CD4-positive, alpha-beta T cell treated with Interleukin-15 for 1 hour (primary cell): ENCODE measurements around the gene TMEM209.
"Not testable (repeated sequence)": the region's sequence is repeated elsewhere in the genome, so short reads cannot be mapped to it uniquely, and the experiment has no call there.

Experiments
- DNase-seq: peaks from one replicate; pipeline ENCODE4 v3.0.0-alpha.2; 2020

The TMEM209 gene

DNA sequence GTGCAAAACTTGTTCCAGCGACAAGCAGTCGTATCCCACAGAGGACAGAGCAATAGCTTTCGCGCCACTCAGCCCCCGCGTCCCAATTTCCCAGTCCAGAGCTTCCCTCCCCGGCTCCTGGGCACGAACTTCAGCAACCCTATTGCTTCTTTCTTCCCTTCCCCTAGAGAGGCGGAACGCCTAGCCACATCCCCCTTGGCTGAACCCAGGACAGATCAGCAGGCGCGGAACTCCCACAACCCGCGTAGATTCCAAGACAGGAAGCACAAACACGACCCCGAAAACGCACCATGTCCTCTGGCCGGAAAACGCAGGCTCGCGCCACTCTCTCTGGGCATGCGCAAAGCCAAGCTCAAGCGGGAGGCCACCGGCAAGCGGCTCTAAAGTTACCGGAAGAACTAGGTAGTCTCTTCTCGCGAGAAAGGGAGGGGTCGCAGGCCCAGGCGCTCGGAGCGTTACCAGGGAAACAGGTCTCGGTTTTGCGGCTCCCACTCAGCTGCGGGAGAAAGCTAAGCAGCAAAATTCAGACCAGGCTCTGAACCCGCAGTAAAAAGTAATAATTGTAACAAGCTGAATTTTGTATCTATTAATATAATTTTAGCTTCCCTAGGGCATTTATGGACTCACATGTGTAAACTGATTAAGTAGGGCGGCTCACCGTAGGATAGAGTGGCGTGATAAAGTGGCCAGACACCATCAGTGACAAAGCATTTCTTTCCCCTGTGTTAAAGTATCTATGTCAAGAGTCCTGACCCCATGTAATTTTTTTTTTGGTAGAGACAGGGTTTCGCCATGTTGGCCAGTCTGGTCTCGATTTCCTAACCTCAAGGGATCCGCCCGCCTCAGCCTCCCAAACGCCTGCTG is at the start of gene TMEM209:
TMEM209 (minus strand) TSS at position 323 of the 864 bp plus-strand sequence; CDS start at position 292, 31 bp downstream.
- peak; percentile 96 for DNase-seq

DNA sequence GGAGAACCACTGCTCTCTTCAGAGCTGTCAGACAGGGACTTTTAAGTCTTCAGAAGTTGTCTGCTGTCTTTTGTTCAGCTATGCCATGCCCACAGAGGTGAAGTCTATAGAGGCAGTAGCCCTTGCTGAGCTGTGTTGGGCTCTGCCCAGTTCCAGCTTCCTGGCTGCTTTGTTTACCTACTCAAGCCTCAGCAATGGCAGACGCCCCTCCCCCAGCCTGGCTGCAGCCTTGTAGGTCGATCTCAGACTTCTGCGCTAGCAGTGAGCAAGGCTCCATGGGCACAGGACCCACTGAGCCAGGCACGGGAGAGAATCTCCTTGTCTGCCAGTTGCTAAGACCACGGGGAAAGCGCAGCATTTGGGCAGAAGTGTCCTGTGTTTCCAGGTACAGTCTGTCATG is 49.3 kb upstream of the TMEM209 start:
- no peak for DNase-seq

DNA sequence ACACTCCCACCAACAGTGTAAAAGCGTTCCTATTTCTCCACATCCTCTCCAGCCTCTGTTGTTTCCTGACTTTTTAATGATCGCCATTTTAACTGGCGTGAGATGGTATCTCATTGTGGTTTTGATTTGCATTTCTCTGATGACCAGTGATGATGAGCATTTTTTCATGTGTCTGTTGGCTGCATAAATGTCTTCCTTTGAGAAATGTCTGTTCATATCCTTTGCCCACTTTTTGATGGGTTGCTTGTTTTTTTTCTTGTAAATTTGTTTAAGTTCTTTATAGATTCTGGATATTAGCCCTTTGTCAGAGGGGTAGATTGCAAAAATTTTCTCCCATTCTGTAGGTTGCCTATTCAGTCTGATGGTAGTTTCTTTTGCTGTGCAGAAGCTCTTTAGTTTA is 44.4 kb upstream of the TMEM209 start:
- not testable (repeated sequence) for DNase-seq

DNA sequence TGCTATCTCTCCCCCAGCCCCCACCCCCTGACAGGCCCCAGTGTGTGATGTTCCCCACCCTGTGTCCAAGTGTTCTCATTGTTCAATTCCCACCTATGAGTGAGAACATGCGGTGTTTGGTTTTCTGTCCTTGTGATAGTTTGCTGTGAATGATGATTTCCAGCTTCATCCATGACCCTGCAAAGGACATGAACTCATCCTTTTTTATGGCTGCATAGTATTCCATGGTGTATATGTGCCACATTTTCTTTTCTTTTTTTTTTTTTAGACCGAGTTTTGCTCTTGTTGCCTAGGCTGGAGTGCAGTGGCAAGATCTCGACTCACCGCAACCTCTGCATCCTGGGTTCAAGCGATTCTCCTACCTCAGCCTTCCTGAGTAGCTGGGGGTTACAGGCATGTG is 43.6 kb upstream of the TMEM209 start:
- not testable (repeated sequence) for DNase-seq

DNA sequence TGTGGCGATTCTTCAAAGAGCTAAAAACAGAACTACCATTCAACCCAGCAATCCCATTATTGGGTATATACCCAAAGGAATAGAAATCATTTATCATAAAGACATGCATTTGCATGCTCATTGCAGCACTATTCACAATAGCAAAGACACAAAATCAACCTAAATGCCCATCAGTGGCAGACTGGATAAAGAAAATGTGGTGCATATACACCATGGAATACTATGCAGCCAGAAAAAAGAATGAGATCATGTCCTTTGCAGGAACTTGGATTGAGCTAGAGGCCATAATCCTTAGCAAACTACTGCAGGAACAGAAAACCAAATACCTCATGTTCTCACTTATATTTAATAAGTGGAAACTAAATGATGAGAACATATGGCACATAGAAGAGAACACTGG is 41.3 kb upstream of the TMEM209 start:
- DNase-seq = not testable (repeated sequence)

DNA sequence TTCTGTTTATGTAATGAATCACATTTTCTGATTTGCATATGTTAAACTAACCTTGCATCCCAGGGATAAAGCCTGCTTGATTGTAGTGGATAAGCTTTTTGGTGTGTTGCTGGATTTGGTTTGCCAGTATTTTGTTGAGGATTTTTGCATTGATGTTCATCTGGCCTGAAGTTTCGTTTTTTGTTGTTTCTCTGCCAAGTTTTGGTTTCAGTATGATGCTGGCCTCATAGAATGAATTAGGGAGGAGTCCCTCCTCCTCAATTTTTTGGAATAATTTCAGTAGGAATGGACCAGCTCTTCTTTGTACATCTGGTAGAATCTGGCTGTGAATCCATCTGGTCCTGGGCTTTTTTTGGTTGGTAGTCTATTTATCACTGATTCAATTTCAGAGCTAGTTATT is 38.3 kb upstream of the TMEM209 start:
- not testable (repeated sequence) for DNase-seq

DNA sequence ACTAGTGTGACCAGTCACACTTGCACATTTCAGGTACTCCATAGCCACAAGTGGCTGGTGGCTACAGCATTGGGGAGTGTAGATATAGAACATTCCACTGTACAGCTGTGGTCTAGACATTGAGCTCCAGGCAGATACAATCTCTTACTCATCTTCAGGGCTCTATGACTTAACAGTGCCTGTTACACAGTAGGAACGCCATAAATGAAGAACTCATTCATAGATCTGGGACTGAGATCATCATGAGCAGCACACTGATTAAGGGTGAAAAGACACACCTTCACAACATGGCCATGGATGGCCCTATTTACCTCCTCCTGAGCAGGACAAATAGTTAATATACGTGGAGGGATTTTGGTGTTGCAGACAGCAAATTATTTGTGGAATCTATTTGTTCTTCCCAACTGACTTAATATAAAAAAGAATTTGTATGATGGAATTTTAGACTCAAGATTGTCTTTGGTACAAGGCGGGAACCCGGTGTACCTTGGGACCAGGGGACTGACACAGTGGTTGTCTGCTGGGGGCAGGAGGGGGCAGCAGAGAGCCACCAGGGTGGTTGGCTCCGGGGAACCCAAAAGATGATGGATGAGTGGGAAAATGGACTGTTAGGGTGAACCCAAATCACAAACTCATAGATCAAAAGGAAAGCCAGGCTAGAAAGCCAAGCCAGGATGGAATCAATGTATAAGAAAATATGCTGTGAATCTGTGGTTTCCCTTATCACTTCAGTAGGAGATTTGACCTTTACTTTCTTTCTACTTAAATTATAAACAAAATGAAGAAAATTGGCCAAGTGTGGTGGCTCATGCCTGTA is 37.2 kb upstream of the TMEM209 start:
- peak; percentile 19 for DNase-seq

DNA sequence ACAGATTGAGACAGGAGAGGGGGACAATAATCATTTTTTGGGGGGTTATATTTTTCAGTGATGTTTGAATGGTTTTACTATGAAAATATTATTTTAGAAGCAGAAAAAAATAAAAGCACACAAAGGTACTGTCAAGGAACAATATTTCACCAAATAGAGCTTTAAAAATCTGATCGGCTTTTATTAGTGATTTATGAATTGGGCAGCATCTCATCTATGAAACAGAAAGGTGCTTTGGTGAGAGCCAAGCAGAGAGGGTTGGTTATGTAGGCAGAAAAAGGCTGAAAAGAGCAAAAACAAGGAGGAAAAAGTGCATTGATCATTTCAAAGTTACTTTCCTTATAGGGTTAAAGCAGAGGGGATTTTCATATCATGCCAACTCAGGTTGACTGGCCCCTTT is 35.0 kb upstream of the TMEM209 start:
- DNase-seq = no peak

DNA sequence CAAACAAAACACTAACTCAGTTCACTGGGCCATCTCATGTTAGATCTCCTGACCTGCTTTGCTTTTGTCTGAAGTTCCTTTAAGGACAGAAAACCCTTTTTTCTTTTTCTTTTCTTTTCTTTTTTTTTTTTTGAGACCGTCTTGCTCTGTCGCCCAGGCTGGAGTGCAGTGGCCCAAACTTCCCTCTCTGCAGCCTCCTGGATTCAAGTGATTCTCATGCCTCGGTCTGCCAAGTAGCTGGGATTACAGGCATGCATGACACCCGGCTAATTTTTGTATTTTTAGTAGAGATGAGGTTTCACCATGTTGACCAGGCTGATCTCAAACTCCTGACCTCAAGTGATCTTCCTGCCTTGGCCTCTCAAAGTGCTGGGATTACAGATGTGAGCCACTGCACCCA is 31.2 kb upstream of the TMEM209 start:
- DNase-seq = not testable (repeated sequence)

DNA sequence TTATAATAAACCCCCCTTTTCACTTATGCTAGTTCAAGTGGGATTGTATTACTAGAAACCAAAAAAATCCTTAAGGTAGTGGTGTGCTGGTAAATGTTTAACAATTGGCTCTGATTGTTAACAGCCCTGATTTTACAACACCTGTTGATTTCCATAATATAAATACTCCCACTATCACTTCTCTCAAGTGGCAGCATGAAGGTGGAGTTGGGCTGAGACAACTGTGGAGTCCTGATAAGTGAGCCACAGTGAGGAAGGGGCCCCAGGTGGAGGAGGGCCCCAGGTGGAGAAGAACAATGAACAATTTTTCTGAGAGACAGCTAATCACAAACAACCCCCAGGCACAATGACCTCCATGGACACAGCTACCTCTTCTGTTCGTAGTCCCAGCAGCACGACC is 28.9 kb upstream of the TMEM209 start:
- DNase-seq = no peak

DNA sequence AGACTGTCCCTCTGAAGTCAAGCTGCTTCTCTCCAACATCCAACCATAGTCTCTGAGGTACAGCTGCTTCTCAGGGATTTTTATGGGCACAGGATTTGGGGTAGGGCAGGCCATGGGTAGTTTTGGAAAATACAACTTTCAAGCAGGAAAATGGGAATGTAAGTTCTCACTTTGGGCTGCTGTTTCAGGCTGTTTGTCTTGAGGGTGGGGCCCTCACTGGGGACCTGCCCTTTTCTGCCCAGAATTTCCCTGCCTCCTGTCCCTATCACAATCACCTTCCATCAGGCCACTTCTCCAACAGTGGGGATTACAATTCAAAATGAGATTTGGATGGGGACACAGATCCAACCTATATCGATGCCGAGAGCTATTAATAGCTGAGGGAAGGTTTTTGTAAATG is 27.0 kb upstream of the TMEM209 start:
- DNase-seq = no peak

DNA sequence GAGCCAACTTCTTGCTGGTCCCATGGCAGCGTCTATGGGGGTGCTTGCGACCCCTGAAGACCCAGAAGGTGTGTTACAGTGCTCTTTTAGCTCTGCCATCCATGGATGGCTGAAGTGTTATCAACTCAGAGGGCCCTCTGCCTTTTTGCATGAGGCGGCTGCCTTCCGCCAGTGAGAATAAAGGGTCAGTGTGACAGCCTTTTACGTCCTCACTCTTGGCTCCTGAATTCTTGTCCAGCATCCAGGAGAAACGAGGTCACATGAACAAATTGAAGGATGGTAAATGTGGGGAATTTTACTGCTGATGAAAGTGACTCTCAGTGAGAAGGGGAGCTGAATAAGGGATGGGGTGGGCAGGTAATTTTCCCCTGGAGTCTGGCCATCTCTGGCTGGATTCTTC is 26.6 kb upstream of the TMEM209 start:
- DNase-seq = no peak

DNA sequence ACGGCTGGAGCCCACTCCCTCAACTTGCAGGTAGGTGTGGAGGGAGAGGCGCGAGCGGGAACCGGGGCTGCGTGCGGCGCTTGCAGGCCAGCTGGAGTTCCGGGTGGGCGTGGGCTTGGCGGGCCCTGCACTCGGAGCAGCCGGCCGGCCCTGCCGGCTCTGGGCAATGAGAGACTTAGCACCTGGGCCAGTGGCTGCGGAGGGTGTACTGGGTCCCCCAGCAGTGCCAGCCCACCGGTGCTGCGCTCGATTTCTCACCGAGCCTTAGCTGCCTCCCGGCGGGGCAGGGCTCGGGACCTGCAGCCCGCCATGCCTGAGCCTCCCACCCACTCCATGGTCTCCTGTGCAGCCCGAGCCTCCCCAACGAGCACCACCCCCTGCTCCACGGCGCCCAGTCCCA is 24.8 kb upstream of the TMEM209 start:
- not testable (repeated sequence) for DNase-seq

DNA sequence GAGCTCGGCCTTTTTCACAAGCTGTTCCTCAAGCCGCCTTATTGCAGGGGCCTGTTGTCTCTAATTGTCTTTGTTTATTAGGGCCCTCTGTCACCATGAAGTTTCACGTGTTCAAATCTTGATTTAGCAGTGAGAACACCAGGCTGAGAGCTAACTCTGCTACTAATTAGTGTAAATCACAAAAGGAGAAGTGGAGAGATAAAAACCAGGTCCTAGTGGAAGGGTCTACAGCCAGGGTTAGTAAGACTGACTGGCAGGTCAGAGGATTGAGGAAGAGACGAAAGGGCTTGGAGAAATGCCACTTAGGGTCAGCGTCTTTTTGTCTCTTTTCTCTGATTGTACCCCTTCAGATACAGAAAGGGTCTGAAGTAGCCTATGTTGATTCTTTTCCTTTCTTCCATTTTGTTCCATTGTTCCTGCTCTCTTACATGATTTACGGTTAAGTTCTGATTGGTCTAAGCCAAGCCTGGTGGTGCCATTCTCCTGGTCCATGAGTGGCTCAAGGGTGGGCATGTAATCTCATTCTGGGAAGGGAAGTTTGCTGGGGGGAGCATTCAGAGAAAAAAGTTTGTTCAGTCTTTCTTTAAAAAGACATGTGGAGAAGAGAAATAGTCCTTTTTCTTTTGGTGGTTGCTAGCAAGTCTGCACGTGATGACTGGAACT is 23.8 kb upstream of the TMEM209 start:
- DNase-seq = no peak

DNA sequence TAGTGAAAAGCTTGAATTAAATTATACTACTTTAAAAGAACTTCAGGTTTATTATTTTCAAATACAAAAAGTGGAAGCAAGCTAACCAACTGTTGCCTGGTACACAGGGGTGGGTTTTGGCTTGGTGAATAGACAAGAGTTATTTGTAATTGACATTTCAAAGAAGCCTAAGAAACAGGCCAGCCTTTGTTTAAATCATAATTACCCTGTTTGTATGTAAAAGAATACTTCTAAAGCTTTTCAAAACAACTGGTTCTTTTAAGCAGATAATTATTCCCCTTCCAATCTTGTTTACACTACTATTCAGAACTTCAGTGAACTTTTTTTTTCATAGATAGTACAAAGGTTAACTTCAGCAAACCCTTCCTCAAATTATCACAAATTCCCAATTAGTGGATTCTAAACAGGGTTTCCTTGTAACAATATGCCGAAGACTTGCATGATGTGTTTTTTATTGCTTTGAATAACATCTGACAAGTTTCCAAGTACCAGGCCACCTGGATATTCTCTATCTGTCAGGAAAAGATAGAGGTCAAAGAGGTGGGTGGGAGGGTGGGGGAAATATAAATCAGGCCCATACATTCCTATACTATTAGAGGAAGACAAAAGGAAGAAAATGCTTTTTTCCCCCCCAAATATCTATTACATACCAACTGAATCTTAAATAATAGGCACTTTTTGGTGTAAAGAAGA is 22.8 kb upstream of the TMEM209 start:
- DNase-seq = no peak

DNA sequence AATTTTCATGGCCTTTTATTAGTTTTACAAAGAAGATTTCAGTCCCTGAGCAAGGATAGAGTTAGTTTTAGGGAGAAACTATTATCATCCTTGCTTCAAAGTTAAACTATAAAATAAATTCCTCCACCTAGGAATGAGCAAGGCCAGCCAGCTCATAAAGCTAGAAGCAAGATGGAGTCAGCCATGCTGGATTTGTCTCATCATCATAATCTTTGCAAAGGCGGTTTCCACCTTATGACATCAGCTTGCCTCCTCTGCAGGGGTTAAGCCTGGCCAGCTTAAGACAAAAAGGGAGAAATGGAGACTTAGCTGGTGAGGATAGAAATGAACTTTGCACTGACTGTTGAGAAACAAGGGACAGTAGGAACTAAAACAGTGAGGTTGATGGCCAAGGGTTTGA is 21.1 kb upstream of the TMEM209 start:
- no peak for DNase-seq

DNA sequence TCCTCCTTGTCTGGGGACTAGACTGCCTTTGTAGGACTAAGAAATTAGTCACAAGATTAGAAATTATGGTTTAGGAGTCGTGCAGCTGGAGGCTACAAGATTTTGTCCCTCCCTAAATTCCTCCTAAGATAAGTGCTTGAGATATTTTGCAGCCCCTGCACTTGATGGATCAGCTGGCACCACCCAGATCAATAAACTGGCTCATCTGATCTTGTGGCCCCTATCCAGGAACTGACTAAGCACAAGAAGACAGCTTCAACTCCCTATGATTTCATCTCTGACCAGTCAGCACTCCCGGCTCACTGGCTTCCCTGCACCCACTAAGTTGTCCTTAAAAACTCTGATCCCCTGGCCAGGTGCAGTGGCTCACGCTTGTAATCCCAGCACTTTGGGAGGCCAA is 19.7 kb upstream of the TMEM209 start:
- DNase-seq = not testable (repeated sequence)

DNA sequence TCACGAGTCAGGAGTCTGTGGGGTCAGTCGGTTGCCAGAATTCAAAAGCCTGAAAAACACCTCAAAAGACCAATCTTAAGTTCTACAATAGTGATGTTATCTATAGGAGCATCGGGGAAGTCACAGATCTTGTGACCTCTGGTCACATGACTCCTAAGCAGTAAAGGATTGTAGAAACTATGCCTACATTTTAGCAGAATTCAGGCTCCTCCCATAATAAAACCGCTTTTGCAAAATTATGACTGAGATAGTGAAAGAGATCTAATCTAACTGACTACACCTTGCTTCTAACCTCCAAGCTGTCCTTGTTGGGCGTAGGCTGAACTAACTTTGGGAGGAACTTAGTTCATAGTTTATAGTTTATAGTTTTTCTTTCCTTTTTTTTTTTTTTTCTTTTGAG is 19.0 kb upstream of the TMEM209 start:
- no peak for DNase-seq

DNA sequence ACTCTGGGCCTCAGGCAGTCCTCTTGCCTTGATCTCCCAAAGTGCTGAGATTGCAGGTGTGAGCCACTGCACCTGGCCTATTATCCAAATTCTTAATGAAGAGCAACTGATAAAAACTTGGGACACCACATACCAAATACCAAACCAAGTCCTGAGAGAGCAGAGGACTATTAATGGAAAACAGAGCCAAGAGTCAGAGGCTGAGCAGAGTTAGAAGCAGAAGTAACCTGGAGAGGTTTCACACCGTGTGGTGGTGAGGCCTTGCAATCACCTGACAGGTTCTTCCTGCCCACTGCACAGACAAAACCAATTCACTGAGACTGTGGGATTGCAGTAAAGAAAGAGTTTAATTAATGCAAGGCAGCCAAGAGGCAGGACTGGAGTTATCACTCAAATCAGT is 18.4 kb upstream of the TMEM209 start:
- DNase-seq = no peak

DNA sequence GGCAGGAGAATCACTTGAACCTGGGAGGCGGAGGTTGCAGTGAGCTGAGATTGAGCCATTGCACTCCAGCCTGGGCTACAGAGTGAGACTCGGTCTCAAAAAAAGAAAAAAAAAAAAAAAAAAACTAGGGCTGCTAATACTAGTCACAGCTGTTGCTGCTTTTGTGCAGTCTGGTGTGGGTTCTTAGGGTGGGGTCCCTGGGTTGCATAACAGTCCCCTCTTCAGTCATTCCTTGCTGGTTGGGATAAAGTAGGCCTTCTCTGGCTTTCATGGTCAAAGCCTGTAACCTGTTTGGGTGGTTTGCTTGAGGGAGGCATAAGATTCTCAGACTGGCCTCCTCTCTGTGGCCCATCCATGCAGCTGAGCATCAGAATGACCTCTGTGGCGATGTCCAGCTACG is 16.5 kb upstream of the TMEM209 start:
- DNase-seq = no peak

DNA sequence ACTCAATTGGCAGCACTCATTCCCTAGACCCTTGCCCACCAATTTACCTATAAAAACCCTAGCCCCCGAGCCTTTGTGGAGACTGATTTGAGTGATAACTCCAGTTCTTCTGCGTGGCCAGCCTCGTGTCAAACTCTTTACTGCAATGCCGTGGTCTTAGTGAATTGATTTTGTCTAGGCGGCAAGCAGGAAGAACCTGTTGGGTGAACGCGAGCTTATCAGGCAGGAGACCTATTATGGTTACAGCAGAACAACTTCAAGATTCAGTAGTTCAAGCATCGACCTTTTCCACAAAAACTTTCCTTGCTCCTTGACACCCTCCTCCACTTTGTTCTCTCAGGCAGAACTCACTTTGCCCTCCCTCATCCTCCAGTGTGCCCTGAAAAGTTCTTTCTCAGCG is 14.7 kb upstream of the TMEM209 start:
- DNase-seq = no peak

DNA sequence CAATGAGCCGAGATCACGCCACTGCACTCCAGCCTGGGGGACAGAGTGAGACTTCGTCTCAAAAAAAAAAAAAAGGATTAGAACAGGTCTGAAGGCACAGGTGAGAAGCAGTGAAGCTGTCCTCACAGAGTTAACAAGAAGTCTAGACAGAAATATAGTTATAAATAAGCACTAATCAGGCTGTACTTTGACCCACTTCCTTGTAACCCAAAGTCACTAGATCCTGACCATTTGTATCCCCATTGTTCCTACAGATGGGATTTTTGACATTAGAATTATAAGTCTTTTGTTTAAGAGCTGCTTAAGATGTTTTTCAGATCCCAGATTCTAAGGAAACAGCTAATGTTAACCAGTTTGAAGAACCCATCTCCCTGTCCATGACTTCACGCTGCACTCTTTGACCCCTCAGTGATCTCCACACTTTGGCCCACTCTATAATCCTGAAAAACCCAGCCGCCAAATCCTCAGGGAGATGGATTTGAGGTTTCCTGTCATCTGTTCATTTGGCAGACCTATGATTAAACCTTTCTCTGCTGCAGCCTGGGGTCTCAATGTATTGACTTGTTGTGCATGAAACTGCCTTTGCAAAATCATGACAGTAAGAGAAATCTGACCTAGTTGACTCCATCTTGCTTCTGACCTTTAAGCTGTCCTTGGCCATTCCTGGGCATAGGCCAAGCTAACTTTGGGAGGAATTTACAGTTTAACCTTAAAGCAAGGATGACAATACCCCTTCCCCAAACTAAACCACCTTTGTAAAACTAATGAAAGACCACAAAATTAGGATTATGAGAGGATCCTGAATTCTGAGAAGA is 13.8 kb upstream of the TMEM209 start:
- no peak for DNase-seq
